IPS DF 6.9 (cell line): Measurements from ENCODE around the gene GPM6B.

Experiments used
- DNase-seq: peaks from one replicate; pipeline ENCODE4 v3.0.0-alpha.2; 2013; ENCODE audit warnings: low read depth, low spot score
- H3K27ac ChIP-seq: one replicate; pipeline ENCODE4 v1.5.1; 2013; ENCODE audit warnings: low read length, control low read depth
- H3K27me3 ChIP-seq: 2 replicates; pipeline ENCODE4 v1.6.1; 2013; ENCODE audit warnings: mild to moderate bottlenecking, low read length; ENCODE audit not compliant: control insufficient read depth, insufficient read depth
- H3K36me3 ChIP-seq: 2 replicates; pipeline ENCODE4 v1.6.1; 2013; ENCODE audit warnings: low read length; ENCODE audit not compliant: control insufficient read depth, insufficient read depth
- H3K4me1 ChIP-seq: 2 replicates; pipeline ENCODE4 v1.6.1; 2013; ENCODE audit warnings: low read length; ENCODE audit not compliant: control insufficient read depth, insufficient read depth
- H3K4me3 ChIP-seq: 2 replicates; pipeline ENCODE4 v1.5.1; 2013; ENCODE audit warnings: mild to moderate bottlenecking, low read length
- H3K9me3 ChIP-seq: 2 replicates; pipeline ENCODE4 v1.6.1; 2013; ENCODE audit warnings: low read length, inconsistent platforms; ENCODE audit not compliant: control insufficient read depth, insufficient read depth
- WGBS: extraction: QIAGEN DNeasy Blood & Tissue Kit; methylation state at CpG from one replicate; pipeline ENCODE4 v1.1.7; 2013; ENCODE audit warnings: mixed read lengths, missing lambda C conversion rate; ENCODE audit not compliant: insufficient read length, insufficient coverage; 5-methylcytosine and 5-hydroxymethylcytosine counted together

Gene GPM6B

DNA sequence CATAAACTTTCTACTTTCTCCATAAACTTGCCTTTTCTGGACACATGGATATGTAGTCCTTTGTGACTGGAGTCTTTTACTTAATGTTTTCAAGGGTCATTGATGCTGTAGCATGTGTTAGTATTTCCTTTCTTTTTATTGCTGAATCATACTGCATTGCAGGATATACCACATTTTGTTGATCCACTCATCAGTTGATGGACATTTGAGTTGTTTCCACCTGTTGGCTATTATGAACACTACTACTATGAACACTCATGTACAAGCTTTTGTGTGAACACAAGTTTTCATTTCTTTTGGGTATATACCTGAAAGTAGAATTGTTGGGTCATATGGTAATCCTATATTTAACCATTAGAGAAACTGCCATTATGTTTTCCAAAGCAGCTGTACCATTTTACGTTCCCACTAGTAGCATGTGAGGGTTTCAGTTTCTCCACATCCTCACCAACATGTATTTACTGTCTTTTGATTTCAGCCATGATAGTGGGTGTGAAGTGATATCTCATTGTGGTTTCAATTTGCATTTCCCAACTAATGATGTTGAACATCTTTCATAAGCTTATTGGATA lies 26.3 kb upstream of the GPM6B start:
- no peak for DNase-seq
- H3K27me3 ChIP-seq, result no peaks in the 10 kb centered on the region
- no CpG with 5 or more reads among the region's 1 CpG for WGBS
- H3K36me3 ChIP-seq, result no peaks in the 10 kb centered on the region
- no peaks in the 10 kb centered on the region for H3K4me1 ChIP-seq
- no peak overlapping the region for H3K4me3 ChIP-seq
- no peak overlapping the region for H3K27ac ChIP-seq
- no peaks in the 10 kb centered on the region for H3K9me3 ChIP-seq

DNA sequence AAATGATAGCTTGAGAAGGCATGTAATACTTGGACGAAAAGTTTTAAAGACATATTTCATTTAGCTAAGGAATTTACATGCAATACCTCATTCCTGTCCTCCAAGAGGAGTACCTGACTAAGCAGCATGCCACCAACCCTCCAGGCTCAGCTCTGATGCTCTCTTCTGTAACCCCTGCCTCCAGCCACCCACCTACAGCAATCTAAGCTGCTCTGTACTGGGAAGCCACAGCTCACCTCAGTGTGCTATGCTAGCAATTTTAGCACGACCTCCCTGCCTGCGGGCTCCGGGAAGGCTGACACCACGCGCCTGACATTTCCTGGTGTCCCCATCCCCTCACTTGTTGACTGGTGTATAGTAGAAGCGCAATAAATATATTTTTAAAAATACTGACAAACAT lies 23.2 kb upstream of the GPM6B start:
- no peaks in the 10 kb centered on the region for H3K36me3 ChIP-seq
- no peak overlapping the region for H3K4me3 ChIP-seq
- no peaks in the 10 kb centered on the region; the same call in 1 of the 2 replicates for H3K4me1 ChIP-seq
- H3K27me3 ChIP-seq, result no peaks in the 10 kb centered on the region
- no peaks in the 10 kb centered on the region for H3K9me3 ChIP-seq
- DNase-seq, result no peak
- H3K27ac ChIP-seq, result no peak overlapping the region
- no CpG with 5 or more reads among the region's 7 CpGs for WGBS

DNA sequence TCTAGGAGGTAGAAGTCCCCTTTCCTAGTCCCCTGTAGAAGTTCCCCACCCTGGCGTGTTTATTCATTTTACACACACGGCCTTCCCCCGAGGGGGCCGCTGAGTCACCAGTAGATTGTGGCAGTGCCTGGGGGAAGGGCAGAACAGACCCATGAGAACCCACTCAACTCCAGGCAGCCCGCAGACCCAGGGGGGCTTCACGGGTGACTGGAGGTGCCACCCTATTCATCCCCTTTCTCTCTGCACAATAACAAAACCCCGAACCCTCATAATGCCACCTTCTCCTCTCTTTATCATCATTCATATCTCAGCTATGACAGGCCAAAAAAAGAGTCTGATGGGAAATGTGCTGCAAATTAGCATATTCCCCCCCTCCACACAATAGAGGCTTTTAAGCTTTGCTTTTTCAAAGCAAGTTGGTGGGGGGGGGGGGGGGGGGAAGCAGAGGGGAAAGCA lies 20.4 kb upstream of the GPM6B start:
- no peak overlapping the region for H3K27ac ChIP-seq
- H3K4me3 ChIP-seq, result no peak overlapping the region
- DNase-seq, result no peak
- no peaks in the 10 kb centered on the region for H3K27me3 ChIP-seq
- H3K36me3 ChIP-seq, result no peaks in the 10 kb centered on the region
- WGBS, result no CpG with 5 or more reads among the region's 7 CpGs
- H3K4me1 ChIP-seq, result no peaks in the 10 kb centered on the region; the same call in 1 of the 2 replicates
- no peaks in the 10 kb centered on the region for H3K9me3 ChIP-seq

- Histone ChIP-seq H3K27ac (no peak overlapping the region), H3K4me1 (no peaks in the 10 kb centered on the region; the same call in 1 of the 2 replicates), H3K9me3 (no peaks in the 10 kb centered on the region), H3K27me3 (no peaks in the 10 kb centered on the region), H3K36me3 (no peaks in the 10 kb centered on the region), H3K4me3 (no peak overlapping the region)
- no CpG with 5 or more reads among the region's 6 CpGs for WGBS
- no peak for DNase-seq
These were observed 19.7 kb upstream of the GPM6B start for GRCh38 chrX:13836575-13836974.

DNA sequence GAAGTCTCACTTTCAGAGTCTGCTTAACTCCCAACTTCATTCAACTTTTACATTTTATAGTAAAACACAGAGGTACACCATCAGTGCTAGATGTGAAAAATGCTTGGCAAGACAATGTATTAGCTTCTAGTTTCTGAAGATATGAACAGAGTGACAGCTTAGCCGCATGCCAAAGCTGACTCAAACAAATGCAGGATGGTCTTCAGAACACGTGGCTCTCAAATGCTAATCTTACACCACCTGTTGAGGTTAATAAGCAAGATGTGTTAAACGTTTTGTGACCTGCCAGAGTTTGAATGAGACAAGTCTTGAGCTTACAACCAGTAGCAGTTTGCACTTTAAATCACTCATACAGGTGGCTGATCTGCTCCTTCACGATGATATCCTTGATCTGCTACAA lies 18.9 kb upstream of the GPM6B start:
- WGBS, result no CpG with 5 or more reads among the region's 4 CpGs
- Histone ChIP-seq H3K4me3 (no peak overlapping the region), H3K36me3 (no peaks in the 10 kb centered on the region), H3K9me3 (no peaks in the 10 kb centered on the region), H3K4me1 (no peaks in the 10 kb centered on the region; the same call in 1 of the 2 replicates), H3K27ac (no peak overlapping the region), H3K27me3 (no peaks in the 10 kb centered on the region)
- no peak for DNase-seq

GRCh38 chrX:13834355-13834754 lies 17.5 kb upstream of the GPM6B start:
- no peak for DNase-seq
- Histone ChIP-seq H3K4me3 (no peak overlapping the region), H3K4me1 (no peaks in the 10 kb centered on the region; the same call in 1 of the 2 replicates), H3K9me3 (no peaks in the 10 kb centered on the region), H3K27me3 (no peaks in the 10 kb centered on the region), H3K27ac (no peak overlapping the region), H3K36me3 (no peaks in the 10 kb centered on the region)
- no CpG with 5 or more reads among the region's 2 CpGs for WGBS

GRCh38 chrX:13829983-13830382 lies 13.1 kb upstream of the GPM6B start:
- WGBS, result no CpG with 5 or more reads among the region's 5 CpGs
- H3K4me1 ChIP-seq, result no peaks in the 10 kb centered on the region
- no peaks in the 10 kb centered on the region for H3K9me3 ChIP-seq
- no peaks in the 10 kb centered on the region for H3K36me3 ChIP-seq
- H3K27ac ChIP-seq, result no peak overlapping the region
- no peak for DNase-seq
- H3K4me3 ChIP-seq, result no peak overlapping the region
- H3K27me3 ChIP-seq, result no peaks in the 10 kb centered on the region

DNA sequence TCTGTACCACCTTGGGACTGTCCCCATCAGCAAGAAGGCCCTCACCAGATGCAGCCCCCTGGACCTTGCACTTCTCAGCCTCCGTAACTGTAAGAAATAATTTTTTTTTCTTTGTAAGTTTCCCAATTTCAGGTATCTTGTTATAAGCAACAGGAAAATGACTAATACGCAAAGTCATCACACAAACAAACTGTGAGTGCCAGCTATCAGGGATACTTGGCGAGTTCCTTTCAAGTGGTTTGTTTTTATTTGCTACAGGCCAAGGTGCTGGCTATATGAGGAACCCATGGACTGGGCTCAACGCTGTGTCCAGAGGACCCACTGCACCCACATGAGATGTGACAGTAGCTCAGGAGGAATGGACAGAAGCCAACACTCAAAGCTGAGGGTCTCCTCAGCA lies 11.5 kb upstream of the GPM6B start:
- DNase-seq, result no peak
- no peaks in the 10 kb centered on the region for H3K27me3 ChIP-seq
- no peak overlapping the region for H3K4me3 ChIP-seq
- no CpG with 5 or more reads among the region's 4 CpGs for WGBS
- H3K4me1 ChIP-seq, result no peaks in the 10 kb centered on the region
- no peaks in the 10 kb centered on the region for H3K9me3 ChIP-seq
- H3K36me3 ChIP-seq, result no peaks in the 10 kb centered on the region
- no peak overlapping the region for H3K27ac ChIP-seq

DNA sequence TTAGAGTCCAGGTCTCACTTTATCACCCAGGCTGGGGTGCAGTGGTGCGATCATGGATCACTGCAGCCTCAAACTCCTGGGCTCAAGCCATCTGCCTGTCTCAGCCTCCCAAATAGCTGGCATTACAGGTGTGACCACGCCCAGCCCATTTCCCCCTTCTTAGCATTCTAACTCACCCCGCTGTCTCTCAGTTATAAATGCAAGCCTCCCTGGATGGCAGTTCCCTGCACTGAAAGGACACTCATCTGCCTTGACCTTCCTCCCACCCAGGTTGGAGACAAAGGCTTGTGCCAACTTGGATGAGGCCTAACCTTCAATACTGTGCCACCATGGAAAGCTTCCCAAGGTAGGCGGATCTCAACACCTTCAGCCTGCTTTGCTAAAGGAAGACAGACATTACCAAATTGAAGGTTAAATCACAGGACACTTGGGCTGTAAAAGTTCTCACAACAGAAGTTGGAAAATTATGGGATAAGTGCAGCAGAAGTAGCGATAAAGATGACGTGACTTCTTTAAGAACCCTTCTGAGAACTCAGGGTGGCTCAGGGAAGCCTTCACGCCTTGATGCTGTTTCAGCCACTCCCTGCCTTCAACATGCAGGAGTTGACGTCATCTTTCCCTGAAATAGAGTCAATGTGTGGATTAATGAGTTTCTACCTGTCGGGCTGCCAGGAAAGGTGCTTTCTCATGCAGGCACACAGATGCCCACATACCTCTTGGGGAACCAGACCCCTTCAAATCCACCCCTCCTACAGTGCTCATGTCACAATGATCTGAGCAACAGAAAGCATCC lies 10.6 kb upstream of the GPM6B start:
- no peak for DNase-seq
- H3K9me3 ChIP-seq, result no peaks in the 10 kb centered on the region
- no peak overlapping the region for H3K27ac ChIP-seq
- H3K4me3 ChIP-seq, result no peak overlapping the region
- no peaks in the 10 kb centered on the region for H3K27me3 ChIP-seq
- H3K36me3 ChIP-seq, result no peaks in the 10 kb centered on the region
- no peaks in the 10 kb centered on the region for H3K4me1 ChIP-seq
- WGBS, result no CpG with 5 or more reads among the region's 9 CpGs

DNA sequence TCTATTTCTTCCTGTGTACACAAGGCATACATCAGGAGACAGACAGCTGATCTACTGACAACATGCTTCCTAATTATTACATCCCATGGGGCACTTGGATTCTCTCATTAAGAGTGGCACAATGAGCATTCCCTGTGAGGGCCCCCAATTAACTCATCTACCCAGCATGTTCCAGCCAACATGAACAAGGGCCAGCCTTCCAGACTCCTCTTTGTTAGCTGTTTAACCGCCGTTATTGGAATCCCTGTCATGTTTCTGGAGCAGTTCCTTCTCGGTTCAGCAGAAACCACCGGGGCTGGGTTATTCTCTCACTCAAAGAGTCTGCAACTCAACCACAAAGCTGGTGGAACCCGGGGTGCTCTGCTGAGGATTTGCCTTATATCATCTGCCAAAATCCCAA lies 9.9 kb upstream of the GPM6B start:
- no CpG with 5 or more reads among the region's 5 CpGs for WGBS
- Histone ChIP-seq H3K9me3 (no peaks in the 10 kb centered on the region), H3K4me1 (no peaks in the 10 kb centered on the region), H3K4me3 (no peak overlapping the region), H3K27ac (no peak overlapping the region), H3K36me3 (no peaks in the 10 kb centered on the region), H3K27me3 (no peaks in the 10 kb centered on the region)
- no peak for DNase-seq
